Smooth muscle cell (in vitro differentiated cells): ENCODE results near the gene ARID4A. TPM values are rescaled to one million over a fixed set of nuclear protein-coding genes. Genes with fewer than 3 reads are reported as not detected.

Experiments used
- DNase-seq: peaks from one replicate; lab custom pipeline; 2025; ENCODE audit not compliant: unreplicated experiment; lab: John Stamatoyannopoulos, UW
- H2AFZ ChIP-seq: fragments of 200-600 bp; sonication (generic); 2 replicates; pipeline ENCODE4 v1.6.0; 2016; ENCODE audit warnings: antibody characterized with exemption, low read depth, mild to moderate bottlenecking
- H3F3A ChIP-seq: fragments of 200-600 bp; sonication (generic); 2 replicates; pipeline ENCODE4 v1.6.0; 2017; ENCODE audit warnings: antibody characterized with exemption, low read depth
- H3K27ac ChIP-seq: fragments of 200-600 bp; sonication (generic); 2 replicates; pipeline ENCODE4 v1.5.1; 2016; ENCODE audit warnings: low read depth, mild to moderate bottlenecking
- H3K27me3 ChIP-seq: fragments of 200-600 bp; sonication (generic); 2 replicates; pipeline ENCODE4 v1.6.1; 2016; ENCODE audit warnings: low read depth, mild to moderate bottlenecking
- H3K36me3 ChIP-seq: fragments of 200-600 bp; sonication (generic); 2 replicates; pipeline ENCODE4 v1.5.1; 2016; ENCODE audit warnings: low read depth
- H3K4me1 ChIP-seq: fragments of 200-600 bp; sonication (generic); 2 replicates; pipeline ENCODE4 v1.5.1; 2016; ENCODE audit warnings: low read depth
- H3K4me2 ChIP-seq: fragments of 200-600 bp; sonication (generic); 2 replicates; pipeline ENCODE4 v1.6.0; 2016; ENCODE audit warnings: mild to moderate bottlenecking
- H3K4me3 ChIP-seq: fragments of 200-600 bp; sonication (generic); 2 replicates; pipeline ENCODE4 v1.5.1; 2016; ENCODE audit warnings: mild to moderate bottlenecking
- H3K79me2 ChIP-seq: fragments of 200-600 bp; sonication (generic); 2 replicates; pipeline ENCODE4 v1.6.0; 2016; ENCODE audit warnings: low read depth, mild to moderate bottlenecking
- H3K9ac ChIP-seq: fragments of 200-600 bp; sonication (generic); 2 replicates; pipeline ENCODE4 v1.6.0; 2016; ENCODE audit warnings: low read depth
- H3K9me3 ChIP-seq: fragments of 200-600 bp; sonication (generic); replicated peaks from 2 replicates; pipeline ENCODE4 v1.5.1; 2016; ENCODE audit warnings: low read depth
- H4K20me1 ChIP-seq: fragments of 200-600 bp; sonication (generic); 2 replicates; pipeline ENCODE4 v1.6.0; 2016; ENCODE audit warnings: low read depth
- CTCF ChIP-seq: fragments of 200-600 bp; sonication (generic); IDR thresholded peaks from 2 replicates; pipeline ENCODE4 v1.5.1; 2017; ENCODE audit warnings: borderline replicate concordance, mild to moderate bottlenecking, antibody characterized with exemption; ENCODE audit not compliant: insufficient read depth, poor library complexity, severe bottlenecking
- WGBS: methylation state at CpG from one replicate; pipeline ENCODE4 v1.1.7; 2016; ENCODE audit warnings: low lambda C conversion rate; 5-methylcytosine and 5-hydroxymethylcytosine counted together
- polyA plus RNA-seq: library from polyadenylated mRNA; unstranded; fragments of >200 nt; fragmentation: Nextera tagmentation; extraction: Ambion mirVana; gene quantifications from 2 replicates; pipeline ENCODE4 v1.2.1, GENCODE V29; 2016
- total RNA-seq: library from RNA; depleted of rRNA; stranded (reverse); fragments of >200 nt; gene quantifications from 2 replicates; pipeline ENCODE4 v1.2.3, GENCODE V29; 2014

The ARID4A gene
- total and polyA plus RNA-seq, 2 experiments from 2014 or later, result 14.1 to 18.4 TPM

- no peak overlapping the region for H2AFZ ChIP-seq
- peak overlapping the region; percentile 20 for H3K27ac ChIP-seq
- H3K9ac ChIP-seq, result no peak overlapping the region
- H3F3A ChIP-seq, result peaks cover 21% of the 10 kb centered on the region
- H3K79me2 ChIP-seq, result peaks cover 9% of the 10 kb centered on the region
- no peak for DNase-seq
- peaks cover 34% of the 10 kb centered on the region for H4K20me1 ChIP-seq
- no peak overlapping the region for H3K4me2 ChIP-seq
- H3K4me3 ChIP-seq, result no peak overlapping the region
- no peaks in the 10 kb centered on the region for H3K4me1 ChIP-seq
- H3K27me3 ChIP-seq, result no peaks in the 10 kb centered on the region
- H3K36me3 ChIP-seq, result peaks cover 32% of the 10 kb centered on the region
- TF ChIP-seq CTCF, result no peak
- H3K9me3 ChIP-seq, result no peaks in the 10 kb centered on the region
Measured at GRCh38 chr14:58265401-58265800, 33.0 kb upstream of the ARID4A start.

DNA sequence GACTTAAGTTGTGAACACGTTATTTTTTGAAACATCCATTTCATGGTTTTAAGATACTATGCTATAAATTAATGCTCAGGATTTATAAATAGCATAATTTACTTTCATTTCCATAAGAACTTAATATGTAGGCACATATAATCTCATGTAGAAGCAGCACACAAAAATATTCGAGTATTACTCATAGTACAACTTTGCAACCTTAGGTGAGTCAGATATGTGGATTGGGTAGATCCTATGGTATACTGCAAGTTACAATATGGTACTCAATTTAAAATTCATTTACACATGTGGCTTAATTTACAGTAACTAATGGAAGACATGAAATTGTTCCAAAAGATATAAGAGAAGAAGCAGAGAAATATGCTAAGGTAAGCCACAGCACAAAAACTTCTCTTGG lies 27.7 kb upstream of the ARID4A start:
- H3K36me3 ChIP-seq, result peaks cover 27% of the 10 kb centered on the region
- peaks cover 32% of the 10 kb centered on the region for H3K79me2 ChIP-seq

DNA sequence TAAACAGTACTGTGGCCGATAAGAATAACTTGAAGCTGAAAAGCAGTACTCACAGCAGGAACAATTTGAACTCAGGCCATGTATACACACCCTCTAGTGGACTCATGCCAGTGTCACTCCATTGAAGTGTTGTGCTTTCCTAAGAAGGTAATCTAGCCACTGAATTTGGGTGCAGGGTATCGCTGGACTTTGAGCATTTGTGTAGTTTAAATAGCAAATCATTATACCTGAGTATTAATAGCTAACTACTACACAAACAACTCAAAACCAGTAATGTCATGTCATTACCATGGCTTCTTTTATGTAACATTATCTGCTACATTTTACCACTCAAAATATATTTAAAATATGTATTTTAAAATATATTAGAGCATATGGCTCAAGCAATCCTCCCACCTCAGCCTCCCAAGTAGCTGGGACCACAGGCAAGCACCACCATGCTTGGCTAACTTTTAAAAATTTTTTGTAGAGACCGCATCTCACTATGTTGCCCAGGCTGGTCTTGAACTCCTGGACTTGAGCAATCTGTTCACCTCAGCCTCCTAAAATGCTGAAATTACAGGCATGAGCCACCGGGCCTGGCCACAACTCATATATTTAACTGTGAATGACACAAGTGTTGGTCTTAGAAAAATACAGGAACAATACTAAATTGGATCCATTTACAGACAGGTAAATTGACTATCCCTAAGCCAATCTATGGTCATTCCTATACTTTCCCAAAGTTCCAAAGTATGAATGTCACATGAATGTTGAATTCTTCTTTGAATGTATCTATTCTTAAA lies 25.6 kb upstream of the ARID4A start:
- no peaks in the 10 kb centered on the region for H3K4me1 ChIP-seq
- H3K9ac ChIP-seq, result no peak overlapping the region
- peaks cover 21% of the 10 kb centered on the region for H3K36me3 ChIP-seq
- peaks cover 57% of the 10 kb centered on the region for H4K20me1 ChIP-seq
- TF ChIP-seq CTCF, result no peak
- no peak overlapping the region for H3K27ac ChIP-seq
- H3K4me3 ChIP-seq, result no peak overlapping the region
- H3F3A ChIP-seq, result peaks cover 17% of the 10 kb centered on the region
- H3K79me2 ChIP-seq, result peaks cover 48% of the 10 kb centered on the region
- no peak for DNase-seq
- H3K27me3 ChIP-seq, result no peaks in the 10 kb centered on the region
- 98% methylated on average over 4 of the region's 4 CpGs for WGBS
- no peak overlapping the region for H2AFZ ChIP-seq
- H3K4me2 ChIP-seq, result no peak overlapping the region
- H3K9me3 ChIP-seq, result no peaks in the 10 kb centered on the region

More for the DNA sequence above, 27.7 kb upstream of the ARID4A start:
- no peak for TF ChIP-seq CTCF
- H2AFZ ChIP-seq, result no peak overlapping the region
- H3K27ac ChIP-seq, result peak overlapping the region; percentile 15
- H3K4me1 ChIP-seq, result no peaks in the 10 kb centered on the region
- H3F3A ChIP-seq, result peaks cover 31% of the 10 kb centered on the region
- no peaks in the 10 kb centered on the region for H3K27me3 ChIP-seq
- no peak overlapping the region for H3K9ac ChIP-seq
- H3K4me3 ChIP-seq, result no peak overlapping the region
- no peak for DNase-seq
- 95% methylated on average over 2 of the region's 2 CpGs for WGBS
- no peak overlapping the region for H3K4me2 ChIP-seq
- peaks cover 46% of the 10 kb centered on the region for H4K20me1 ChIP-seq
- H3K9me3 ChIP-seq, result no peaks in the 10 kb centered on the region

DNA sequence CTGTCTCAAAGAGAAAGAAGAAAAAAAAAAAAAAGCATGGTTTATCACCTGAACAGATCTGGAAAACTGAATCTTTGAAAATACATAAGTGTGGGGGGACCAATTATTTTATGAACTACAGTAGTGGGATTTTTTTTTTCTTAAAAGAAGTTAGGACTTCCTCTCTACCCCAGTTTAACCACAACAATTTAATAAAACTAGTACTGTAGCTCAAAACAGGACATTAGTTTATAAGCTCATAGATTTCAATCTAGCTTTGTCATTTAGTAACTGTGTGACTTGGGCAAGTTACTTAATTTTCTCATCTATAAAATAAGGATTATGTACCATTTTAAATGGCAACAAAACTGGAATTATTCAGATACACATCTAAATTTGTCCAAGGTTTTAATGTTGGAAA lies 23.5 kb upstream of the ARID4A start:
- H4K20me1 ChIP-seq, result peaks cover 61% of the 10 kb centered on the region
- H3K27ac ChIP-seq, result peak overlapping the region; percentile 32
- H3F3A ChIP-seq, result peaks cover 17% of the 10 kb centered on the region
- H3K9ac ChIP-seq, result no peak overlapping the region
- no peak overlapping the region for H3K4me2 ChIP-seq
- no peak overlapping the region for H3K4me3 ChIP-seq
- peaks cover 14% of the 10 kb centered on the region for H3K36me3 ChIP-seq
- TF ChIP-seq CTCF, result no peak
- H2AFZ ChIP-seq, result no peak overlapping the region
- no peaks in the 10 kb centered on the region for H3K27me3 ChIP-seq
- H3K9me3 ChIP-seq, result no peaks in the 10 kb centered on the region
- no peaks in the 10 kb centered on the region for H3K4me1 ChIP-seq
- H3K79me2 ChIP-seq, result peaks cover 65% of the 10 kb centered on the region
- DNase-seq, result no peak
